GM23248 (cell line): Measurements from ENCODE around the gene SLIT2.

Experiments
- EZH2 ChIP-seq: fragments of 200-600 bp; sonication (generic); IDR thresholded peaks from 2 replicates; pipeline ENCODE4 v1.6.1; 2018; ENCODE audit warnings: antibody characterized with exemption, mild to moderate bottlenecking; ENCODE audit not compliant: insufficient read depth, poor library complexity, severe bottlenecking
- EZH2phosphoT487 ChIP-seq: fragments of 200-600 bp; sonication (generic); IDR thresholded peaks from 2 replicates; pipeline ENCODE4 v1.6.1; 2018; ENCODE audit warnings: antibody characterized with exemption, moderate library complexity, mild to moderate bottlenecking, low read depth; ENCODE audit not compliant: insufficient read depth

DNA sequence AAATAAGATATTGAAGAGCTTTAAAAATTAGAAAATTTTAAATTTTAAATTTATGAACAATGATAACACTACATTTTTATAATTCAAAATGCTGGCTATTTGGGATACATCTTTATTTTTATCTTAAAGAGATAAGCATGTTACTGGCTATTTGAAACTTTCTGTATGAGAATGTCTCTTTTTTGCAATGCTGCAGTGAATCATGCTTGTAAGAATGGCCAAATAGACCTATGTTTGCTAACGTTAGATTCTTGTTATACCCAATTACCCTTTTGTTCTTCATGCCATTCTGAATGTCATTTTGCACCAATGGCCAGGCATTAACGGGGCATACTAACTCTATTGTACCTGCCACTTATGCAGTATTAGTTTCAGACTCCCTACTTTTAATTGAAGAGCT, 49.5 kb downstream of the SLIT2 start:
- TF ChIP-seq EZH2phosphoT487: no peak
- TF ChIP-seq EZH2: no peak
